Left colon (tissue), 2 donors: Measurements from ENCODE around the gene DGKZ. TPM values are rescaled to one million over a fixed set of nuclear protein-coding genes. Genes with fewer than 3 reads are reported as not detected.

ENCODE experiments used
- ATAC-seq: fragments of 200-7000 bp; cut with Tn5 transposase; one replicate; pipeline ENCODE4 v1.9.1; 2020; ENCODE audit warnings: mild to moderate bottlenecking, moderate library complexity
- DNase-seq, 2 donors: peaks; one replicate each; pipeline ENCODE4 v3.0.0-alpha.2; 2020
- intact Hi-C, 2 donors: fragments of 100-400 bp; cut with DNase I in 1 of 2; cut with micrococcal nuclease in 1 of 2; formaldehyde crosslinking; loops; one replicate each; pipeline versions ENCODE4 v1.11.2 to v1.14.0; 2022; cut with DNase I, micrococcal nuclease
- total RNA-seq, 2 donors: library from RNA; stranded (reverse); fragmentation: NEBNext Ultra II Directional; extraction: Animal tissue kit (Norgen Biotek cat#: 25700); gene quantifications; one replicate each; pipeline ENCODE4 v1.2.1, GENCODE V29; 2021
- donor health status: DM: no; HTN: no; CAD: no.
- donor health status: DM: yes; HTN: yes; CAD: no.

Gene DGKZ
- total RNA-seq, 2 donors from 2014 or later = 44.9 to 47.9 TPM

DNA sequence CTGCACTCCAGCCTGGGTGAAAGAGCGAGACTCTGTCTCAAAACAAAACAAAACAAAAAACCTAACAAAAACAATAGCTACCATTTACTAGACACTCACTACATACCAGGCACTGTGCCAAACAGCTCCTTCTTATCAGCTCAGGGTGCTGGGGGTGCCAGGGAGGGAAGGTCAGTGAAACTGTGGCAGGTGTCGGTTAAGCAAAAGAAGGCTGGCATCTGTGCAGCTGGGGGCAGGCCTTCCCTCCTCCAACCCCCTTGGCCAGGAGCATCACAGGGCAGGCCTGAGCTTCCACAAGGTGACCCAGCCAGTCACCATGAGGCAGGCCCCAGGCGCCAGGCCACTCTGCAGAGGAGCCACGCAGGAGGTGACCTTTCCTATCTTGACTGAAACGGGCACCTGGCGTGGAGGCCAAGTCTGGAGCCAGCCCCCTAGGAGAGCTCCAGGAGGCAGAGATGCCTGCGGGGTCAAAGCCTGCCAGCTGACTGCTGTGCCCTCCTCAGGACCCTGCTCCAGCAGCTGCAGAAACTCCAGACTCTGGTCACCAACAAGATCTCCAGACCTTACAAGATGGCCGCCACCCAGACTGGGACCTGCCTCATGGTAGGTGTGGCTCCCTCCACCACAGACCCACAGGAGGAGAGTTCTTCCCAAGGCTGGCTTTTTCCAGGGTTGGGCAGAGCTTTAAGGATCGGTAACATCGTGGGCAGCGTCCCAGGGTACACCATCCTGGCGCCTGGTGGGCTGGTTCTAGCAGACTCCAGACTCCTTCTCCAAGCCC lies 31.3 kb upstream of the DGKZ start:
- peak; percentile 57 for ATAC-seq
- intact Hi-C loops = loop anchor here (2.0 to 10.0 kb wide), 2 partner anchors 41 to 71 kb away; no protein-coding TSS in a partner anchor
- peak; percentile 36 to 49 for DNase-seq

DNA sequence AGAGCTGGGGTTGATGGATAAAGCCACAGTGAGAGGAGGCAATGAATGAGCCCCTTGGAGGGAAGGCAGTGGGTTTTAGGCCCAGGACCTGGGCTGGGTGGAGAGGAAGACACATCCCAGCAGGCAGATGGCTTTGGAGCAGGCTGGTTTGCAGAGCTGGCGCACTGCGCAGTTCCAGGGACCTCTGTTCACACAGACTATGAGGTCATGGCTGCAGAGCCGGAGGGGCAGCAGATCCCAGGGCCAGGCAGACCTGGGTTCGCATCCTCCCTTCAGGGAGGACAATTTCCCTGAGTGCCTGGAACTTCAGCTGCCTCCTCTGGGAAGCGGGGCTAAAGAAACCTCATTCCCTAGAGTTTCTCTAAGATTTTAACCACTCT lies 28.2 kb upstream of the DGKZ start:
- no peak for DNase-seq
- intact Hi-C loops = loop anchor here in 1 of 2 donors (10.0 kb wide), 1 partner anchor 74 kb away; no protein-coding TSS in a partner anchor

DNA sequence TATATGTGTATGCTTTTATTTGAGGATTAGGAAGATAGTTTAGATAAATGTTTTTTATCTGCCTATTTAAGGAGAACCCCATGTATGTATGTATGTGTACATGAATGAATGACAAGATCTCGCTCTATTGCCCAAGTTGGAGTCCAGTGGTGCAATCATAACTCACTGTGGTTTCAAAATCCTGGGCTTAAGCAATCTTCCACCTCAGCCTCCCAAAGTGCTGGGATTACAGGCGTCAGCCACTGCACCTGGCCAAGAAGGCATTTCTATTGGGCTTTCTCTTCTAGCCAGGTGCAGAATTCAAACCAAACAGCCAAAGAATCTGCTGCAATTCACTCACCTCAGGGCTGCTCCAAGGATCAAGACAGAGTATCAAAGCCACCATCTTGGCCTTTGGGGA lies 25.5 kb upstream of the DGKZ start:
- DNase-seq (no peak), ATAC-seq (no peak)
- intact Hi-C loops = no loop called here

More for the DNA sequence above, 28.2 kb upstream of the DGKZ start:
- no peak for ATAC-seq

DNA sequence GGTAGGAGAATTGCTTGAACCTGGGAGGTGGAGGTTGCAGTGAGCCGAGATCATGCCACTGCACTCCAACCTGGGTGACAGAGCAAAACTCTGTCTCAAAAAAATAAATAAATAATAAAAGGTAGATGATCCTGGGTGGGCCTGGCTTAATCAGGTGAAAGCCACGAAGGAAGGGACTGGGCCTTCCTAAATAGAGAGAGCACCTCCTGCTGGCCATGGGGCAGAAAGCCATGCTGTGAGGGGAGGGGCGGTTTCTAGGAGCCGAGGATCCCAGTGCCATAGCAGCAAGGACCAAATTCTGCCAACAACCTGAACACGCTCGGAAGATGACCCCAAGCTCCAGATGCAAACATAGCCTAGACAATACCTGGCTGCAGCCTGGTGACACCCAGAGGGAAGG lies 24.5 kb upstream of the DGKZ start:
- DNase-seq (peak in 1 of 2 donors; percentile 48), ATAC-seq (peak; percentile 62)
- intact Hi-C loops = no loop called here

DNA sequence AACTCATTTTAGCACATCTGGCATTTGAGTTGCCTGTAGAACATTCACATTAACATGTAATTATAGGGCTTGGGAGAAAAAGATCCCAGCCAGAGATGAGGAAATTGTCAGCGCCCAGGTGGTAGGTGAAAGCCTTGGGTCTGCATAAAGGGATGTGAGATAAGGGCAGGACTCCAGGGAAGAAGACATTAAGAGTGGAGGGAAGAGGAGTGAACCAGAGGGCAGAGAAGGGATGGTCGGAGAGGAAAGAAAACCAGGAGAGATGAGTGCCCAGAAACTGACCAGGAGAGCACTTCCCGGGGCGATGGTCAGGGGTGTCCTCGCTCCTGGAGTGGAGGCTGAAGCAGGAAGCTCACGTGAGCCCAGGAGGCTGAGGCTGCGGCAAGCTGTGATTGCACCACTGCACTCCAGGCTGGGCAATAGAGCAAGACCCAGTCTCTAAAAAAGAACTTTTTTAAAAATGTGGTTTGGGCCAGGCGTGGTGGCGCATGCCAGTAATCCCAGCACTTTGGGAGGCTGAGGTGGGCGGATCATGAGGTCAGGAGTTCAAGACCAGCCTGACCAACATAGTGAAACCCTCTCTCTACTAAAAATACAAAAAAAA lies 20.3 kb upstream of the DGKZ start:
- intact Hi-C loops = no loop called here
- no peak for DNase-seq
- no peak for ATAC-seq

DNA sequence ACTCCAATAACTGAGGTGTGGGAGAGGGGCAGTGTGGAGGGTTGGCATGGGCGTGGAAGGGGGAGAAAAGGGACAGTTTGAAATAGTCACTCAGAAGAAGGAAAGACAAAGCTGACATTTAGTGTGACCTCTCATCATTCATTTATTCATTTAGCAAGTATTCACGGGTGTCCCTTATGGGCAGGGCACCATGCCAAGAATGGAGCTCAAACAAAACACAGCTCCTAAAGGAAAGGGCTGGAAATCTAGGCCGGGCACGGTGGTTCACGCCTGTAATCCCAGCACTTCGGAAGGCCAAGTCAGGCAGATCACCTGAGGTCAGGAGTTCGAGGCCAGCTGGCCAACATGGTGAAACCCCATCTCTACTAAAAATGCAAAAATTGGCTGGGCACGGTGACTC lies 19.4 kb upstream of the DGKZ start:
- ATAC-seq = no peak
- no peak for DNase-seq
- intact Hi-C loops = no loop called here

DNA sequence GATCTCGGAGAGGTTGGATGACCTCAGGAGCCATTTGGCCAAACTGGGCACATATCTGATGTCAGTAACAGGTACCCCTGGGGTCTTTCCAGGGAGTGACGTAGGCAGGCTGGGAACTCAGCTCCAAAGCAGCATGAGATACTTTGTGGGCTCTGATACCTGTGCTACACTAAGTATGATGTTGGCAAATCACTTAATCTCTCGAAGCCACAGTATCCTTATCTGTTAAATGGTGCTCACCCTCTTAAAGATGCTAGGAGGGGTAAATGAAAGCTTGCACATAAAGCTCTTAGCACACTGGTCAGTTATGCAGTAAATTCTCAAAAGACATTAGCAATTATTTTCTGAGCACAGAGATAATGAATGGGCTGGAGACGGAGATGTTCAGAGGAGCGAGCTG lies 17.1 kb upstream of the DGKZ start:
- no peak for ATAC-seq
- DNase-seq = no peak
- intact Hi-C loops = no loop called here

DNA sequence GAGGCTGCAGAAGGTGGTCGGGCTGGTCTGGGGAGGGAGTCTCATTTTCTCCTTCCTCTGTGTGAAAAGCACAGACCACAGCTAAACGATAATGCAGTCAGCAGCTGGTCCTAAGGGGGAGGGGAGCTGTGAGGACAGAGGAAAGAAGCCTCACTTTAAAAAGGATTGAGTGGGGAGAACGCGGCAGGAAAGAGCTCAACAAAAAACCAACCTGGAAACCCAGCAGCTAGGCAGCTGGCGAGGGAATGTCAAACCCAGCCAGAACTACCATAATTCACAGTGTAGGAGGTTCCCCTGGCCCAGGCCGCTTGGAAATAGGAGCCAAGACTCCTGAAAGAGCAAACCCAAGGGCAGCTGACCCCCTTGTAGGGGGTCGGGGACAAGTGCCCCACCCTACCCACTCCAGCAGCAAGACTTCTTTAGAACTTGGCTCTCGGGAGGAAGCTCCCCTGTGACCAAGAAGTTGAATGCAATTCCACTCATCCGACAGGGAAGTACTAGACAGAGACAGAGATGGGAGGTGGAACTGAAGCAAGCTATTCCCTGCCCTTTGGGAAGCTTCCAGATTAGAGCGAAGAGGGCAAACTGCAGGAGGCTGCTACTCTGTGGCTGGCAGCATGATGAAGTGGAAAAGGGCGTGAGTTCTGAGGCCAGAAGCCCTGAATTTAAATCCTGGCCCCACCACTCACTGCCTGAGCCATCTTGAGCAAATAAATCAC lies 16.5 kb upstream of the DGKZ start:
- ATAC-seq = no peak
- no peak for DNase-seq
- intact Hi-C loops = no loop called here

DNA sequence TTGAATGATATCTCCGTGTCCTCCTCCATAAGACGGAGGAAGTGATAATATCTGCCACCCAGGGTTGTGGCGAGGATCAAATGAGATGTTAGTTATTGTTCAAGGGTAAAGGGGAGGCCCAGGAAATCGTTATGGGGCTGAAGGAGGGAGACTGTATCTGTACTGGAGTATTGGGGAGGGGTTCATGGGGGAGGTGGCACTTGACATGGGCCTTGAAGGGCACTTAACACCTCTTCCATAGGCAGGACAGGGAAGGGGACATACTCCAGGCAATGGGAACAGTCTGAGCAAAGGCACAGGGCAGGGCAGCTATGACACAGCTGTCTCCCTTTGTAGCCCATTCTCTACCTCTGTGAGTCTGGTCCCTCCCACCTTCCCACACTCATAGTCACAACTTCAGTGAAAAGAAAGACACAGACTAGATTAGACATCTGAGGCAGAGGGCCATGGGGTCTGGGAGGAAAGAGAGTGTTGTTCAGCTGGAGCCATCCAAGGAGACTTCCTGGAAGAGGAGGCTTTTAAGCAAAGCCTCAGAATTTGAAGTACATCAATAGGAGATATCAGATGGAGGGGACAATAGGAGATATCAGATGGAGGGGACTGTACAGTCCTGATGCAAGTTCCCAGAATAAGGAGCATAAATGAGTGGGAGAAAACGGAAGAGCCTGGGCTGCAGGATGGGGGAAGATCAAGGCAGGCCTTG lies 15.8 kb upstream of the DGKZ start:
- ATAC-seq (no peak), DNase-seq (no peak)
- intact Hi-C loops = no loop called here

DNA sequence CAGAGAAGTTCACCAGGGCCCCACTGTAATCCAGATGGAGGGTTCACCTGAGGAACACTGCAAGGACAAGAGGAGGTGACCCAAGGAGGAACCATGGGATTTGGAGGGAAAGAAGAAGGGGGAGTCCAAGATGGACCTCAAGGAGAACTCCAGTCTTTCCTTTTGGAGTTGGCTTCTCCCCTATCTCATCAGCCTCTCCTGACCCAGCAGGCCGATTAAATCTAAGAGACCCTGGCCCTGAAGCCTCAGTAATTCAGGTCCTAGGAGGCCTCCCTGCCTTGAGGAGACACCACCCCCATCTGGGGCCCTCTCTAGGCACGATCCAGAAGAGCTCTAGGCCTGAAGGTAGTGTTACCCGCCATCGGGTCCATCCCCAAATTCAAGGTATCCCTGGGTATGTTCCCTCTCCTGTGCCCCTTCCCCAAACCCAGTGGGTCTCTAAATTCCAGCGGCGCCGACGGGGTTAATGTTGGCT lies 15.1 kb upstream of the DGKZ start:
- intact Hi-C loops = no loop called here
- ATAC-seq (no peak), DNase-seq (no peak)

DNA sequence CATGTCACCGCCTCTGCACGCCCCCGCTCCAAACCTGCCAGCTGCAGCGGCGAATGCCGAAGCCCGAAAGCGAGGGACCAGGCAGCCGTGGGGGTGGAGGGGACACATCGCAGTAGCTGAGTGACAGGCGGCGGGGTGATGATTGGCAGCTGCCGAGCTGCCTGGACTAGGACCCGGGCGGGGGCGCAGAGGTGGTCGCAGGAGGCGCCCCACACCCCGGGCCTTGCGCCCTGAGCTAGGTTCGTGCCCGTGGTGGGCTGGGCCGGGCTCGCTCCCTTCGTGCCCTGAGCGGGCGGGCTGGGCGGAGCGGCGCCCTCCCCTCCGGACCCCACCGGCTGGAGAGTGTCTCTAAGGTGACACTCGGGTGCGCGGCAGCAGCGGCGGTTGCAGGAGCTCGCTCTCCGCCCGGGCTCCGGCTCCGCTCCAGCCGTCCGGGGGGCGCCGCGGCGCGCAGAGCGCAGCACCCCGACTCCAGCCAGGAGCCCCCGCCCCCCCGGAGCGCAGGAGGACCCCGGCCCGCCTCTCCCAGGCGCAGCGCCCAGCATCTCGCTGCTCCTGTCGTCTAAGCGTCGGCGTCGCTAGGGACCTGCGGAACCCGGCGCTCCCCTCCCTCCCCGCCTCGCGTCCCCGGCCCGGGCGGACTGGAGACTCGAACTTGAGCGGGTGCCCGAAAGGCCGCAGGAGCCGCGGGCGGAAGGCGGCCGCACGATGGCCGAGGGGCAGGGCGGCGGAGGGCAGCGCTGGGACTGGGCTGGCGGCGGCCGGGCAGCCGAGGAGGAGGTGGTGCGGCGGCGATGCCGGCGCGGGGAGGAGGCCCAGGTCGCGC lies 14.5 kb upstream of the DGKZ start:
- intact Hi-C loops = no loop called here
- no peak for DNase-seq
- ATAC-seq = peak; percentile 62

DNA sequence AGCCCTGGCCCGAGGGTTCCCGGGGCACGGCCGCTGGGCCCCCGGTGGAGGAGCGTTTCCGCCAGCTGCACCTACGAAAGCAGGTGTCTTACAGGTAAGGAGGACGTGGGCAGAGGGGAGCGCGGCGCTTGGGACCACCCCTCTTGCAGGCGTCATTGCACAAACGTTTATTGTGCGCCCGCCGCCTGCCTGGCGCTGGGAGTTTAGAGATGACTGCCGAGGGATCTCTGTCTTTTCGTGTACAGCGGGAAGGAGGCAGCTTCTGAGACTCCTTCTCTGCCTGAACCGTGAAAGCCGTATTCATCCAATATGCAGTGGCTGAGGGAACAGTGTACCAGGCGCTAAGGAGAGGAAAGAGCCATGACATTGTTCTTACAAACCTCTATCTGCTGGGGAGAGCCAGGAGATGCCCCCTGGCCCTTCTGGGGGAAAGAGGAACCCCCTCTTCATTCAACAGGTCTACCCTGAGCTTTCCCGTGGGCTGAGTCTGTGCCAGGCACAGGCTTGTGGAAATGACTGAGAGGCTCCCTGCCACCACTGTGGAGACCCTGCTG lies 13.8 kb upstream of the DGKZ start:
- intact Hi-C loops = no loop called here
- ATAC-seq (no peak), DNase-seq (no peak)

DNA sequence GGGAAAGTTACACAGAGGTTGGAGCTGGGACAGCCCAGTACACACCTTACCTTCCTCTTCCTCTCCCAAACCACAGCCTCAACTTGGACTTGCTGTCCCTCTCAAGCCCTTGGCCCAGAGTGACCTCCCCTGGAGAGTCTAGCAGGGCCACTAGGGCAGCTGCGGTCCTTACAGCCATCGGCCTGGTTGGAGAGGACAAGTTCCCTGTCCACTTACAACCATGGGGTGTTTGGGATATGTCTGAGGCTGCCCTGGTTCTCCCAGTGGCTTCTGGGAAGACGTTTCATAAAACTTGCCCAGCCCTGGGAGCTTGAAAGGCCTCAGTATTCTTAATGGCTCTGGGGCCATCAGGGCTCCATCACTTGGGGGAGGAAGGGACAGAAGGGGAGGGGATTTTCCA lies 13.1 kb upstream of the DGKZ start:
- intact Hi-C loops = no loop called here
- ATAC-seq (no peak), DNase-seq (no peak)

DNA sequence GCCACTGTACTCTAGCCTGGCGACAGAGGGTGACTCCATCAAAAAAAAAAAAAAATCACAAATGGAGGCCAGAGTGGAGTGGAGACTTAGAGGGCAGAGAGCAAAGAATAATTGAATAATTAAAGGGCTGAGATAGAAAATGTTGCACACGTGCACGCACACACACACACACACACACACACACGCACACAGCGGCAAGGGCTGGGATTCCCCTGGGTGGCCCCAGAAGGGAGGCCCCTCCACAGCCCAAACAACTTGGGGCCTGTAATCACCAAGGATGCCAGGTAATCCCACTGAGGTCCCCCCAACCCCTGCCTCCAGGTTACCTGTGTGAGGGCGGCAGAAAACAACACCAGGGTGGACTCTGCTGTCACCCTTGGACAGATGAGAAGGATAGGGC lies 12.0 kb upstream of the DGKZ start:
- ATAC-seq = no peak
- DNase-seq = no peak
- intact Hi-C loops = no loop called here

DNA sequence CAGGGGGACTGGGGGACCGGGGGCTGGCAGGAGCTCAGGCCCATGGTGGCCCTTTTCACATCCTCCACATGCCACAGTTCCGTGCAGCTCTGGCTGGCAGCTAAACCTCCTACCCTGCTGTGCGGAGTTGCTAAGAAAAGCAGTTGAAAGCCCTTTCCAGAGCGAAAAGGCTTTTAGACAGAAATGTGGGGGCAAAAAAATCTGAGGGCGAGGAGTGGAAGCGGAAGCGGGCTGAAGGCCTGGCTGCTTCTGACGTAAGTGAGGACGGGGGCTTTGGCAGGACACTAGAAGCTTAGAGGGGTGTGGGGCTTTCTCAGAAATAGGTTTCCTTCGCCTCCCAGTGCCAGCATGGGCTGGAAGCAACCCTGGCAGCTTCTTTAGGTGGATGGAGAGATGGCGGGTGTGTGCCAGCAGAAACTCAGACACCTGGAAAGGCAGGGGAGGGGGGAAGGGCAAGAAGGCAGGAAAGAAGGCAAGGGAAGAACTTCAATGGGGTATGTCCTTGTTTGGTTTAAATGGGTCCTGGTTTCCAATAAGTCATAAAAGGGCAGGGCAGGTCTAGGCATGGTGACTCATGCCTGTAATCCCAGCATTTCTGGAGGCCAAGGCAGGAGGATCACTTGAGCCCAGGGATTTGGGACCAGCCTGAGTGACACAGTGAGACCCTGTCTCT lies 11.2 kb upstream of the DGKZ start:
- ATAC-seq = no peak
- no peak for DNase-seq

DNA sequence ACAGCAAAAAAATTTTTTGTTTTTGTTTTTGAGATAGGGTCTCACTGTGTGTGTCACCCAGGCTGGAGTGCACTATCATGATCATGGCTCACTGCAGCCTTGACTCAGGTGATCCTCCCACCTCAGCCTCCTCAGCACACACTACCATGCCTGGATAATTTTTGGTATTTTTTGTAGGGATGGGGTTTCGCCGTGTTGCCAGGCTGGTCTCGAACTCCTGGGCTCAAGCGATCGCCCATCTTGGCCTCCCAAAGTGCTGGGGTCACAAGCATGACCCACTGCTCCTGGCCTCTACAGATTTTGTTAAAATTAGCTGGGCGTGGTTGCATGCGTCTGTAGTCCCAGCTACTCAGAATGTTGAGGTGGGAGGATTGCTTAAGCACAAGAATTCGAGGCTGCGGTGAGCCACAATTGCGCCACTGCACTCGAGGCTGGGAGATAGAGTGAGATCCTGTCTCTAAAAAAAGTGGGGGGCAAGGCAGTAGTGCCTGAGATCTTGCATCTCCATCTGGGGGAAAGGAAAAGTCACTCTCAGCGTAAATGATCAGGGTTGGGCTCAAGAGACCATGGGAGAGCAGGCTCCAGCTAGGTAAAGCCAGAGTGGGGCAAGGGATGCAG lies 10.6 kb upstream of the DGKZ start:
- intact Hi-C loops = no loop called here
- no peak for DNase-seq
- no peak for ATAC-seq

More for the DNA sequence above, 11.2 kb upstream of the DGKZ start:
- intact Hi-C loops = no loop called here

DNA sequence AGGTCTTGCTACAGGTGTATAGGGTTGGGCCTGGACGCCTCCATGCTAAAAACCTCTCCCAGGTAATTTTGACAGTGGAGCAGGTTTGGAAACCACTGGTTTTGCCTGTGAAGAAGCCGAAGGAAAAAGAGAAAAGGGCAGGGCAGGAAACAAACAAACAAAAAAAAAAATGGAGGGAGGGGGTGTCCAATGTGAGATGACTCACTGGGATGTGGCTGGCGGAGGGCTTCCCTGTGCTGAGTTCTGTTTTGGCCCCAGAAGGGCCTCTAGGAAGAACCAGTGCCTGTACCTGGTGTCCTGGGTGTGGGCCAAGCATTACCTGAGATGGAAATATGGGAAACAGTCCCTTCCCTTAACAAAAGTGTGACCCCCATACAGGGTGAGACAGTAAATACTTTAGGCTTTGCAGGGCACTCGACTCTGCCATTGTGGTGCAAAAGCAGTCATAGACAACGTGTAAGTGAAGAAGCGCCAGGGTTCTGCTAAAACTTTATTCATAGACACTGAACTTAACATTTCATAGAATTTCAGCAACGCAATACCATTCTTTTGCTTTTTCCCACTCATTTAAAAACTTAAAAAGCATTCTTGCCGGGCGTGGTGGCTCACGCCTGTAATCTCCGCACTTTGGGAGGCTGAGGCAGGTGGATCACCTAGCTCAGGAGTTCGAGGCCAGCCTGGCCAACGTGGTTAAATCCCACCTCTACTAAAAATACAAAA lies 9.5 kb upstream of the DGKZ start:
- intact Hi-C loops = no loop called here
- no peak for ATAC-seq

More for the DNA sequence above, 9.5 kb upstream of the DGKZ start:
- DNase-seq = no peak
